ENCODE results near the gene CHRND. TPM values are rescaled to one million over a fixed set of nuclear protein-coding genes. Genes with fewer than 3 reads are reported as not detected.

CHRND gene
- total and polyA plus RNA-seq, 2 of the 8 experiments (the other 6 are each of a cell fraction or from before 2014, with no cell fraction given), result 0.24 TPM; not detected in 1

GRCh38 chr2:232503809-232504323 lies 22.1 kb upstream of the CHRND start:
- H4K91ac ChIP-seq (replicated peaks; ENCODE audit: insufficient read length, low read length), result no peak overlapping the region
- POLR2A ChIA-PET (ENCODE audit: partially characterized antibody), result interaction anchor here (1.1 to 1.2 kb wide), 2 partner anchors 14 to 20 kb away, joined by 3 to 5 read pairs; no protein-coding TSS in a partner anchor
- H3K4me3 ChIP-seq (ENCODE audit: extremely low read depth in 1 of 4, insufficient read depth in 2 of 4, low read depth in 3 of 4, low read length in 4 of 4), result peak overlapping the region; percentile 39 to 84 (median 56)
- no peaks in the 10 kb centered on the region for H3K36me3 ChIP-seq (ENCODE audit: control insufficient read depth in 2 of 4, insufficient read depth in 4 of 4, low read length in 3 of 4)
- H3K14ac ChIP-seq (ENCODE audit: insufficient read length), result no peak overlapping the region
- H3K9me3 ChIP-seq (ENCODE audit: insufficient read depth in 2 of 2, low read depth in 1 of 2, low read length in 1 of 2), result no peaks in the 10 kb centered on the region
- DNase-seq (ENCODE audit: low read depth in 1 of 2, low spot score in 2 of 2), result no peak
- no peak overlapping the region; the same call in 1 of the 2 replicates for H2BK15ac ChIP-seq (ENCODE audit: low read length)
- no peak overlapping the region for H3K23ac ChIP-seq (ENCODE audit: insufficient read length)
- peak overlapping the region; percentile 100 for H3K4me2 ChIP-seq (ENCODE audit: insufficient read depth in 1 of 2, low read depth in 2 of 2, low read length in 2 of 2)
- no peaks in the 10 kb centered on the region for H3K79me1 ChIP-seq (ENCODE audit: low read depth, low read length)
- H3K4ac ChIP-seq (replicated peaks; ENCODE audit: insufficient read length, low read depth, low read length), result no peak overlapping the region
- peaks cover 0 to 31% (median 17%) of the 10 kb centered on the region in 4 experiments; a peak in 6 of 7 replicates for H3K4me1 ChIP-seq (replicated peaks in 1 of 4; ENCODE audit: control insufficient read depth in 3 of 4, insufficient read depth in 4 of 4, low read length in 3 of 4)
- CTCF ChIA-PET (ENCODE audit: partially characterized antibody), result interaction anchor here (0.6 to 10.8 kb wide), 3 partner anchors 14 to 103 kb away, joined by 3 to 176 read pairs (median 4); partner anchors contain the start of genes CHRND and PRSS56
- H3K23me2 ChIP-seq (ENCODE audit: low read depth, low read length), result peaks cover 12% of the 10 kb centered on the region
- H2AK5ac ChIP-seq (ENCODE audit: low read depth, low read length), result no peak overlapping the region
- H3K9ac ChIP-seq (replicated peaks in 1 of 4; ENCODE audit: extremely low read depth in 1 of 4, low read depth in 3 of 4, low read length in 3 of 4), result no peak overlapping the region
- H3K18ac ChIP-seq (ENCODE audit: extremely low read depth, low read length), result no peak overlapping the region
- H3K27me3 ChIP-seq (replicated peaks in 1 of 4; ENCODE audit: control insufficient read depth in 3 of 4, extremely low read depth in 1 of 4, insufficient read depth in 3 of 4, low read length in 3 of 4), result peaks cover 15 to 48% (median 43%) of the 10 kb centered on the region in 4 experiments
- no peak overlapping the region for H2BK120ac ChIP-seq (replicated peaks; ENCODE audit: low read depth, low read length)
- no peak overlapping the region for H2AFZ ChIP-seq (ENCODE audit: low read length)
- H2BK12ac ChIP-seq (ENCODE audit: low read depth, low read length), result peak overlapping the region; percentile 27; the same call in 1 of the 2 replicates
- H4K20me1 ChIP-seq (replicated peaks in 1 of 2; ENCODE audit: control insufficient read depth in 1 of 2, insufficient read depth in 2 of 2, low read length in 2 of 2), result peaks cover 0 to 2% of the 10 kb centered on the region in 2 experiments
- H2BK20ac ChIP-seq (ENCODE audit: low read length), result no peak overlapping the region; the same call in 1 of the 2 replicates
- WGBS, 2 experiments (ENCODE audit: extremely low coverage in 1 of 2, insufficient coverage in 1 of 2, insufficient read length in 1 of 2, insufficient replicate concordance in 2 of 2, low coverage in 1 of 2, low lambda C conversion rate in 2 of 2, missing lambda C conversion rate in 1 of 2), result 27% methylated on average over 16 of the region's 16 CpGs; no CpG with 5 or more reads in 1 of the 2 experiments
- H4K8ac ChIP-seq (ENCODE audit: extremely low read depth, insufficient read depth, low read length), result no peak overlapping the region
- H3K79me2 ChIP-seq (ENCODE audit: control insufficient read depth in 1 of 2, insufficient read depth in 2 of 2, low read length in 2 of 2), result no peaks in the 10 kb centered on the region
- no peak for FAIRE-seq
- no peak overlapping the region for H3K27ac ChIP-seq (ENCODE audit: low read depth, low read length)
- no peak overlapping the region for H2BK5ac ChIP-seq (ENCODE audit: low read depth, low read length)
- no peak overlapping the region for H4K5ac ChIP-seq (ENCODE audit: insufficient read length, low read depth, low read length)
- no peak overlapping the region for H3K56ac ChIP-seq (replicated peaks; ENCODE audit: insufficient read length, low read depth, low read length)
- TF ChIP-seq EZH2 (IDR thresholded peaks at IDR 0.05; ENCODE audit: low read depth, low read length, severe bottlenecking) (peak; percentile 74), GABPA (IDR thresholded peaks at IDR 0.05; ENCODE audit: borderline replicate concordance, insufficient read depth, low read length) (no peak), CBX8 (IDR thresholded peaks at IDR 0.05; ENCODE audit: borderline replicate concordance, low read depth, low read length) (no peak), CTBP2 (IDR thresholded peaks at IDR 0.05; ENCODE audit: borderline replicate concordance, insufficient read depth, insufficient read length, low read length) (no peak), CREB1 (IDR thresholded peaks at IDR 0.05) (no peak), CEBPB (IDR thresholded peaks at IDR 0.05; ENCODE audit: low read depth, low read length) (no peak), NANOG (IDR thresholded peaks at IDR 0.05; ENCODE audit: insufficient read depth, low read depth, low read length, poor library complexity, severe bottlenecking) (no peak), CHD1 (IDR thresholded peaks at IDR 0.05; ENCODE audit: low read depth, low read length) (no peak), SUZ12 (IDR thresholded peaks at IDR 0.05; ENCODE audit: low read length) (peak; percentile 65; the same call in 1 of the 2 replicates), JUN (IDR thresholded peaks at IDR 0.05; ENCODE audit: low read depth, low read length) (no peak), ZNF274 (IDR thresholded peaks at IDR 0.05; ENCODE audit: borderline replicate concordance, extremely low read depth, low read length) (no peak), RBBP5 (IDR thresholded peaks at IDR 0.05; ENCODE audit: borderline replicate concordance, low read depth, low read length) (no peak)
